Measurements from ENCODE around the gene PGPEP1.

Gene PGPEP1

DNA sequence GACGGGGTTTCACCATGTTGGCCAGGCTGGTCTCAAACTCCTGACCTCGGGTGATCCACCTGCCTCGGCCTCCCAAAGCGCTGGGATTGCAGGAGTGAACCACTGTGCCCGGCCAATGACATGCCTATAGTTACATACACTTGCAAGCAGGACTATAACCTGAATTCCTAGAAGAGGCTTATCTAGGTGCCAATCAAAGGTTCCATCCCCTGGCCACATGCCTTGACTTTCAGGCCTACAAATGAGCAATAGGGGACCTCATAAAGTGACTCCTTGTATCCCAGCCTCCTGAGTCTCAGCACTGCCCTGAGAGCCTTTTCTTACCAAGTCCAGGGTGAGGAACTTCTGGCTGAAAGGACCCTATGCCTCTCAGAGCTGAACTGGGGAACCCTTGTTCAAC lies 13.6 kb upstream of the PGPEP1 start:
- no peak overlapping the region for H2AFZ ChIP-seq (ENCODE audit: low read length)
- H3K9me2 ChIP-seq (ENCODE audit: low read depth, low read length), result no peaks in the 10 kb centered on the region
- H3F3A ChIP-seq (ENCODE audit: insufficient read depth, low read length), result 0 out of 2 replicates have a peak, but pooled peaks cover 5% of the 10 kb centered on the region
- H3K27ac ChIP-seq (ENCODE audit: low read depth, low read length, poor library complexity, severe bottlenecking), result no peak overlapping the region
- H3K4me3 ChIP-seq (ENCODE audit: low read depth, low read length, poor library complexity, severe bottlenecking), result no peak overlapping the region
- peaks cover 8% of the 10 kb centered on the region for H3K79me2 ChIP-seq (ENCODE audit: insufficient read depth, low read length)
- no peaks in the 10 kb centered on the region; the same call in 1 of the 2 replicates for H3K27me3 ChIP-seq (ENCODE audit: insufficient read depth, low read length)
- H3K4me2 ChIP-seq (ENCODE audit: low read length), result no peak overlapping the region
- no peak overlapping the region for H3K9ac ChIP-seq (ENCODE audit: low read length)
- H3K4me1 ChIP-seq (ENCODE audit: insufficient read depth, low read length, severe bottlenecking), result peaks cover 23% of the 10 kb centered on the region
- TF ChIP-seq EZH2 (IDR thresholded peaks at IDR 0.05; ENCODE audit: borderline replicate concordance, low read length), result no peak
- TF ChIP-seq, protein P1, sequence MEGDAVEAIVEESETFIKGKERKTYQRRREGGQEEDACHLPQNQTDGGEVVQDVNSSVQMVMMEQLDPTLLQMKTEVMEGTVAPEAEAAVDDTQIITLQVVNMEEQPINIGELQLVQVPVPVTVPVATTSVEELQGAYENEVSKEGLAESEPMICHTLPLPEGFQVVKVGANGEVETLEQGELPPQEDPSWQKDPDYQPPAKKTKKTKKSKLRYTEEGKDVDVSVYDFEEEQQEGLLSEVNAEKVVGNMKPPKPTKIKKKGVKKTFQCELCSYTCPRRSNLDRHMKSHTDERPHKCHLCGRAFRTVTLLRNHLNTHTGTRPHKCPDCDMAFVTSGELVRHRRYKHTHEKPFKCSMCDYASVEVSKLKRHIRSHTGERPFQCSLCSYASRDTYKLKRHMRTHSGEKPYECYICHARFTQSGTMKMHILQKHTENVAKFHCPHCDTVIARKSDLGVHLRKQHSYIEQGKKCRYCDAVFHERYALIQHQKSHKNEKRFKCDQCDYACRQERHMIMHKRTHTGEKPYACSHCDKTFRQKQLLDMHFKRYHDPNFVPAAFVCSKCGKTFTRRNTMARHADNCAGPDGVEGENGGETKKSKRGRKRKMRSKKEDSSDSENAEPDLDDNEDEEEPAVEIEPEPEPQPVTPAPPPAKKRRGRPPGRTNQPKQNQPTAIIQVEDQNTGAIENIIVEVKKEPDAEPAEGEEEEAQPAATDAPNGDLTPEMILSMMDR (IDR thresholded peaks at IDR 0.05; ENCODE audit: low read length), result no peak
- no peaks in the 10 kb centered on the region for H3K9me3 ChIP-seq (ENCODE audit: low read length)
- H3K36me3 ChIP-seq (ENCODE audit: insufficient read depth, low read length), result no peaks in the 10 kb centered on the region
- H4K20me1 ChIP-seq (ENCODE audit: insufficient read depth, low read length), result no peaks in the 10 kb centered on the region

DNA sequence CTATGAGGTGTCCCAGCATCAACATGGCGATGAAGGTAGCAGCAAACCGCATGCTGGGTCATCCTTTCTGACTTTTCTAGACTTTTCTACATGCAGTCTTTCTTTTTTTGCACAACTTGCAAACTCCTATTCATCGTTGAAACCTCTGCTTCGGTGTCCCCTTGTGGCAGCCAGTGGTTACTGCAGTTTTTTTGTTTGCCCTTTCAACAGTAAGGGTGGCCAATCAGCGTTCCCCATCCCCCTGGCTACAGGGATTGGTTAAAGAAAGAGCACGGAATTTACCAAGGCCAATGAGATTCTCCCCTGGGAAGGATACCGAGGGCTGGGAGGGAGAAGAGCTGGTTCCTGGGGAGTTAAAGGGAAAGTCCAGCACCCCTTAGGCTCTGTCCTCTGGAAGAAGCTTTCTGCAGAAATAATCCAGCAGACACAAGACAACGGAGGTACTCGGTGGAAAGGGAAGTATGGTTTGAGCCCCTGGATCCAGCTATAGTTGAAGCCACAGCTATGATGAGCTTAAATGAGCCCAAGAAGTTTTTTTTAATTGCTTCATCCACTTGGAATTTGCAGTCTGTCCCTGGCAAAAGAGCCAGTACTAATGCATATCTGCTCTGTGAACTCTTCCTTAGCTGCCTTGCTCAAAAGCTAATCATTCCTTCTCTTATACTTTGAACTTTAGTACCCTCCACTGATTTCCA lies 11.9 kb upstream of the PGPEP1 start:
- no peaks in the 10 kb centered on the region for H3K9me3 ChIP-seq (ENCODE audit: low read length)
- no peak overlapping the region for H2AFZ ChIP-seq (ENCODE audit: low read length)
- H3K4me2 ChIP-seq (ENCODE audit: low read length), result peak overlapping the region; percentile 55
- peak overlapping the region; percentile 26 for H3K4me3 ChIP-seq (ENCODE audit: low read depth, low read length, poor library complexity, severe bottlenecking)
- no peak overlapping the region for H3K27ac ChIP-seq (ENCODE audit: low read depth, low read length, poor library complexity, severe bottlenecking)
- no peaks in the 10 kb centered on the region for H3K9me2 ChIP-seq (ENCODE audit: low read depth, low read length)
- 0 out of 2 replicates have a peak, but pooled peaks cover 4% of the 10 kb centered on the region for H3F3A ChIP-seq (ENCODE audit: insufficient read depth, low read length)
- no peaks in the 10 kb centered on the region for H3K79me2 ChIP-seq (ENCODE audit: insufficient read depth, low read length)
- H3K27me3 ChIP-seq (ENCODE audit: insufficient read depth, low read length), result peaks cover 7% of the 10 kb centered on the region; the same call in 1 of the 2 replicates
- no peak for TF ChIP-seq EZH2 (IDR thresholded peaks at IDR 0.05; ENCODE audit: borderline replicate concordance, low read length)
- TF ChIP-seq, protein P1 (IDR thresholded peaks at IDR 0.05; ENCODE audit: low read length), result peak; percentile 92
- H4K20me1 ChIP-seq (ENCODE audit: insufficient read depth, low read length), result no peaks in the 10 kb centered on the region
- no peaks in the 10 kb centered on the region for H3K36me3 ChIP-seq (ENCODE audit: insufficient read depth, low read length)
- H3K9ac ChIP-seq (ENCODE audit: low read length), result no peak overlapping the region; the same call in 1 of the 2 replicates
- H3K4me1 ChIP-seq (ENCODE audit: insufficient read depth, low read length, severe bottlenecking), result peaks cover 12% of the 10 kb centered on the region

DNA sequence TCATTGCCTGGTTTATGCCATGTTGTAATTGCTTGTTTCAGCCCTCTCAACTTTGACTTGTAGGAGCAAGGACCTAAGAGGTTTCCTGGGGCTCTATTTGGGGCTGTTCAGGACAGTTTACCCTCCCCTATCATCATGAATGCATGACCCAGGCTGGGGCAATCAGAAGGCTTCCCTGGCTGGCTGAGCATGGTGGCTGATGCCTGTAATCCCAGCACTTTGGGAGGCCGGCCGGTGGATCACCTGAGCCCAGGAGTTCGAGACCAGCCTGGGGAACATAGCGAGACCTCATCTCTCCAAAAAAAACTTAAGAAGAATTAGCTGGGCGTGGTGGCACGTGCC lies 11.4 kb upstream of the PGPEP1 start:
- Histone ChIP-seq H3K9me3 (ENCODE audit: low read length) (no peaks in the 10 kb centered on the region), H4K20me1 (ENCODE audit: insufficient read depth, low read length) (no peaks in the 10 kb centered on the region), H3K36me3 (ENCODE audit: insufficient read depth, low read length) (no peaks in the 10 kb centered on the region), H3K79me2 (ENCODE audit: insufficient read depth, low read length) (no peaks in the 10 kb centered on the region), H3K27ac (ENCODE audit: low read depth, low read length, poor library complexity, severe bottlenecking) (no peak overlapping the region), H3K4me1 (ENCODE audit: insufficient read depth, low read length, severe bottlenecking) (peaks cover 7% of the 10 kb centered on the region), H3K9me2 (ENCODE audit: low read depth, low read length) (no peaks in the 10 kb centered on the region), H3F3A (ENCODE audit: insufficient read depth, low read length) (no peaks in the 10 kb centered on the region), H2AFZ (ENCODE audit: low read length) (no peak overlapping the region), H3K9ac (ENCODE audit: low read length) (no peak overlapping the region; the same call in 1 of the 2 replicates), H3K27me3 (ENCODE audit: insufficient read depth, low read length) (peaks cover 10% of the 10 kb centered on the region; the same call in 1 of the 2 replicates), H3K4me2 (ENCODE audit: low read length) (peak overlapping the region; percentile 55), H3K4me3 (ENCODE audit: low read depth, low read length, poor library complexity, severe bottlenecking) (no peak overlapping the region)
- no peak for TF ChIP-seq EZH2 (IDR thresholded peaks at IDR 0.05; ENCODE audit: borderline replicate concordance, low read length)
- TF ChIP-seq, protein P1 (IDR thresholded peaks at IDR 0.05; ENCODE audit: low read length), result no peak

Measured in OCI-LY1 (cell line).